H1 (cell line): ENCODE data around the gene ACACA. TPM values are rescaled to one million over a fixed set of nuclear protein-coding genes. Genes with fewer than 3 reads are reported as not detected.

ENCODE experiments used
- ATF2 ChIP-seq: IDR thresholded peaks from 2 replicates; pipeline ENCODE4 v1.6.1; 2012; ENCODE audit warnings: low read length, inconsistent platforms
- CHD7 ChIP-seq: fragments of 300-600 bp; sonication (generic); IDR thresholded peaks from 2 replicates; pipeline ENCODE4 v1.7.1; 2012; ENCODE audit warnings: low read length, moderate library complexity, mild to moderate bottlenecking, inconsistent platforms; ENCODE audit not compliant: insufficient replicate concordance
- GABPA ChIP-seq: IDR thresholded peaks from 2 replicates; pipeline ENCODE4 v1.6.1; 2011; ENCODE audit warnings: mild to moderate bottlenecking, low read length, moderate library complexity, borderline replicate concordance; ENCODE audit not compliant: insufficient read depth
- RBBP5 ChIP-seq: IDR thresholded peaks from 2 replicates; pipeline ENCODE4 v1.7.1; 2012; ENCODE audit warnings: low read depth, mild to moderate bottlenecking, inconsistent platforms, low read length, moderate library complexity, borderline replicate concordance
- USF2 ChIP-seq: IDR thresholded peaks from 2 replicates; pipeline ENCODE4 v1.6.1; 2011; ENCODE audit warnings: low read length, improper control_type of control experiment
- polyA plus RNA-seq, 7 experiments: library from polyadenylated mRNA; depleted of rRNA in 3 of 7; stranded (reverse) in 5 of 7; unstranded in 2 of 7; fragments of >200 nt in 5 of 7; fragments of 200-250 nt in 2 of 7; gene quantifications; 1 replicate in 5 of 7; 2 replicates in 1 of 7; 4 replicates in 1 of 7; pipeline versions ENCODE4 v1.2.1 to v1.2.3, GENCODE V29; 2011 to 2013; ENCODE audit warnings: missing spikeins in 2 of 7, mixed read lengths in 2 of 7
- total RNA-seq: library from RNA; stranded (reverse); fragmentation: NEBNext Ultra II Directional; extraction: Animal tissue kit (Norgen Biotek cat#: 25700); gene quantifications from 2 replicates; pipeline ENCODE4 v1.2.1, GENCODE V29; 2021

ACACA gene
- total and polyA plus RNA-seq, 2 of the 8 experiments (the other 6 are each of a cell fraction or from before 2014, with no cell fraction given), result 74.0 to 160 TPM

- TF ChIP-seq CHD7, result no peak
- no peak for TF ChIP-seq GABPA
- TF ChIP-seq USF2, result no peak
- TF ChIP-seq ATF2, result no peak
- TF ChIP-seq RBBP5, result no peak
Measured at GRCh38 chr17:37089956-37090355, 316.7 kb downstream of the ACACA start (continued).
